Glomerular endothelial cell (primary cell): ENCODE measurements around the gene SEMA6A. TPM values are rescaled to one million over a fixed set of nuclear protein-coding genes. Genes with fewer than 3 reads are reported as not detected.

Source experiments
- DNase-seq: peaks from one replicate; pipeline ENCODE4 v3.0.0-alpha.2; 2011; ENCODE audit warnings: low read depth, low spot score; ENCODE audit errors: extremely low read depth
- total RNA-seq: library from RNA; depleted of rRNA; stranded (reverse); fragments of >200 nt; gene quantifications from 2 replicates; pipeline ENCODE4 v1.2.3, GENCODE V29; 2015

SEMA6A gene
- total RNA-seq, 1 donor from 2014 or later = 9.3 TPM

DNA sequence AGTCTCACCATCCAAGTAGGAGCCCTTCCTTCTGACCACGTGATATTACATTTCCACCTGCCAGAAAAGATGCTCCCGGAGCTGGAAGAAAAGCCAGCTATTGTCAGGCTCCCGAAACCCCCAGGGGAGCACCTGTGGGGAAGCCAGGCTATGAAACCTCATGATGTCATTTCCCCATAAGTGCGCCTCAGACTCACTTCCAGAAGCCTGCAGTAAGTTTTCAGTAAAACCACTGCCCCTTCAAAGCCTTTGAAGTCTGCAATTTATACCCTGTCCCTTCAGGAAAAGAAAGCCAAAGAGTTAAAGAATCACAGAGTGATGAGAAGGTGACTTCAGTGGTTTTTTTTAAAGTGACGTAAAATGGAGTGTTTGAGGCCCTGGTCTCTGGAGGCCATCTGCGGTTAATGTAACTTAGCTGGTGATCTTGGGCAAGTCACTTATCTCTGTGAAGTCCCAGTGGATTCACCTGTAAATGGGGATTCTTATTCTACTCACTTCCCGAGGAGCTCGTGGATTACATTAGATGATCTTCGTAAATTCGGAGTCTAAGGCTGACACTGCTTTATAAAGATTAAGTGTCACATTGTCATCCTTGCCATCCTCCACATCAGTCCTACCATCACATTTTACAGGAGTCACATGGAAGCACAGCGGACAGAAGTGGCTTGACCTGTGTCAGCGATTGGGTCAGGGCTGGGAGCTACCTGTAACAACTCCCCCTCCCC is 2.6 kb upstream of the SEMA6A start:
- DNase-seq = no peak

DNA sequence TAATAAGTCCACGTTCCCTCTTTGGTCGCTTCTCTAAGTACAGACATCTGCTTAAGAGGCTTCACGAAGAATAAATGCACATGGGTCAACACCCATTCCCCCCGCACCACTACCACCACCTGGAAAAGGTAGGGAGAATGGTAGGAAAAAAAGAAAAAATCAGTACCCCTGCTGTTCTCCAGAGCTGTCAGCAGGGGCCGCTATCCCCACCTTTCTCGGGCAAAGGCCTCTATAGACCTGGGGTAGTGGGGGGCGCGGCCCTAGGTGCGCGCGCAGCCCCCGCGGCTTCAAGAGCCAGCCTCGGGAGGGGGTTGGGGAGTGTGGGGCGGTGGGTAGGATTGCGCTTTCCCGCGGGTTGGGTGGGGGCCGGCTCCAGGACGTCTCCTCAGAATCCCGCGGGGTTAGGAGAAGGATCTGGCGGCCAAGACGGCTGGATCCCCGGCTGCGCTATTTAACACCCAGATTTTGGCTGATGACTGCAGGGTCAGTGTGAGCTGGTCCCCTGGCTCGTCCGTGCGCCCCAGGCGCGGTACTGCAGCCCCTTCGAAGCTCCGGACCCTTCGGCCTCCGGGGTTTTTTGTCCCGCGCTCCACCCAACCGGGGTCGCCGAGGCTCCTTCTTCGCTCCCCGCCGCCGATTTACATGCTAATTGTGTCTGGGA is 1.6 kb upstream of the SEMA6A start:
- DNase-seq = no peak

GRCh38 chr5:116575326-116576052 is 866 bp upstream of the SEMA6A start:
- DNase-seq = no peak

GRCh38 chr5:116573702-116574366 is 789 bp downstream of the SEMA6A start:
- no peak for DNase-seq

GRCh38 chr5:116573279-116573701 is 1.3 kb downstream of the SEMA6A start:
- DNase-seq = no peak

- no peak for DNase-seq
Measured at GRCh38 chr5:116572350-116573278, 2.0 kb downstream of the SEMA6A start.

GRCh38 chr5:116571568-116572349 is 2.9 kb downstream of the SEMA6A start:
- no peak for DNase-seq

- DNase-seq = no peak
Measured at GRCh38 chr5:116569999-116570398, 4.6 kb downstream of the SEMA6A start.

GRCh38 chr5:116567106-116567505 is 7.5 kb downstream of the SEMA6A start:
- no peak for DNase-seq

DNA sequence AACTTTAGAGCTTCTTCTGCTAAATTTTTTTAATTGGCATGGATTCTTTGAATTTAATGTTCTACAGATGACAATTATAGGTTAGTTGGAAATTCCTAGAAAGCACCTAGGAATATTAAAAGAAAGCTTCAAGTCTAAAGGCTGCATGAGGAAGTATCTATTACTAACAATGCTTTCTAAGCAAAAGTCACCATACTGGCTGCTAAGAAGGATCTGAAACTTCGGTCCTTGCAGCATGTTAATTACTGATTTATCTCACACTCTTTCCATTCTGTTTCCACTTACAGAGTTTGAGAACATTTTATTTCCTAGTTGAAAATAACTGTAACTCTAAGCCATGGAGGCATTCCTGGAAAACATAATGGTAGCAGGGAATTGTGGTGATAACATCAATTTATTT is 8.4 kb downstream of the SEMA6A start:
- DNase-seq = no peak

DNA sequence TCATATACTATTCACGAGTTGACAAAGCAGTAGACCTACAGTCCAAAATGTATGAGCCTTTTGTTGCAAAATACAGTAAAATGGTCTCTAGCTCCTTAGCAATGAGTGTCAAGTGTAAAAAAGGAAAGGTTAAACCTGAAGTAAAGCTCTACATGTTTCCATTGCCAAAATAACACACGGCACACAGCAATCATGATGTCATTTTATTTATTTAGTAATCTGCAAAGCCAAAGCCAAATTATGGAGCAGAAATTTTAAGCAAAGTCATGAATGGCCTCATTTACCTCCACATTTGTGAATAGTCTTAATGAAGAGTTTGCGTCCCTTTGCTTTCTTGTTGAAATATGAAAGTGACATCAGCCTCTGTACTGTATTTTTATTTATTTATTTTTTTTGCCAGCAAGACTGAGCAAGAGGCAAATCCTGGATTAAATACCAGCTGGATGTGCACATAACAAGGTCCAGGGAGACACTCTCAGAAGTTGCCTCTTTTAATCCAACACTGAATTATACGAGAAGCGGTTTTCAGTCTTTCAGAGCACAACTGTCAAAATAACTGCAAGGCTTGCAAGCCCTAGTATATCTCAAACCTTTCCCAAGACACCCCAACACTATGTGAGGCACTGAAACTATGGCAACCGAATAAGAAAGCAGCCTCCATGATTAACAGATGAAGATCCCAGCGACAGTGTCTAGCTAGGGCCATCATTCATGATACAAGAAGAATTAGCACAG is 9.7 kb downstream of the SEMA6A start:
- DNase-seq = no peak

DNA sequence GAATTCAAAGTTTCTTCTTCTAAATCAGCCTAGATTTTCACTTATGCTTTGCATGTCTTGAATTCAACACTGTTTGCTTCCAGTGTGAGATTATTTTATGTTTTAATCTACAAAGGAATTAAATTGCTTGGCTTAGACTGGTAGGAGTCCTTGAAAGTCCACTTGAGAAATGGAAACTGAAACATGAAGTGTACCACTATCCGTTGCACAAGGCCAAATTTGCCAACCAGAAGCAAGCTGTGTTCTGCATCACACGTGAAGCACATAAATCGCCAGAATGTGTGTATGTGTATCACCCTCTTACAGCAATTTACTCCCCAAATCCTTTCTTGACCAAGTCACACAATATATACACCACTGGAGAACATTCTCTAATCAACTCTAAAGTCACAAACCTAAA is 10.3 kb downstream of the SEMA6A start:
- no peak for DNase-seq

DNA sequence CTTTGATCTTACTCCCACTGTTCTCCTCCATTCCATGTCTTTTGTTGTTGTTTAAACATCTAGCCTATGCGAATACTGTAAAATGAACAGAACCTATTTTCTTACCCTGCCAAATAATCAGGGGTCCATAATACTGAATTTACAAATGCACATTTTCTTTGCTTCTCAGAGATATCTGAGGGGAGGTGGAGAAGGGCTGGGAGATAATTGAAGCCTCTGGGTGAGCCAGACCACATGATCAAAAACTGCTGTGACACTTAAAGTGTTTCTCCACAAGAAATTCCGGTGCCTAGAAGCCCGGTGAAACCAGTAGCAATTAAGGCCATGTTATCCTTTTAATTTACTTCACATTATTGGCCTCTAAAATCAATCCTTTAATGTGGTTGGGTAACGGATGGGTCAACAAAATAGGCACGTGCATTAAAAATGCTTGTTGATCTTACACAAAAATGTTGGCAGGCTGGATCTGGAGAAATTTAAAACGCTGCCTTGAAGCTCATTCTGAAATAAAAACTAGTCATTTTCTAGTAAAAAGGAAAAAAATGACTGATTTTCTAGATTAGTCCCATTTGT is 10.8 kb downstream of the SEMA6A start:
- DNase-seq = no peak

GRCh38 chr5:116562669-116563068 is 12.0 kb downstream of the SEMA6A start:
- DNase-seq = no peak

- DNase-seq = no peak
Measured at GRCh38 chr5:116561658-116562057, 13.0 kb downstream of the SEMA6A start.

- DNase-seq = no peak
Measured at GRCh38 chr5:116559673-116560164, 14.9 kb downstream of the SEMA6A start.

- DNase-seq = no peak
Measured at GRCh38 chr5:116559239-116559638, 15.4 kb downstream of the SEMA6A start.

GRCh38 chr5:116557669-116558271 is 16.9 kb downstream of the SEMA6A start:
- DNase-seq = no peak
